Activated naive CD8-positive, alpha-beta T cell treated with anti-CD3 and anti-CD28 coated beads for 36 hours (primary cell): ENCODE data around the gene KLRC1. TPM values are rescaled to one million over a fixed set of nuclear protein-coding genes. Genes with fewer than 3 reads are reported as not detected.
"Not testable (repeated sequence)": the region's sequence is repeated elsewhere in the genome, so short reads cannot be mapped to it uniquely, and the experiment has no call there.

ENCODE experiments used
- DNase-seq: peaks from one replicate; pipeline ENCODE4 v3.0.0; 2021
- H3K27ac Mint-ChIP-seq: one replicate; pipeline ENCODE4 v1.8.0; 2022; ENCODE audit warnings: mild to moderate bottlenecking, moderate library complexity, mixed read lengths
- H3K27me3 Mint-ChIP-seq: one replicate; pipeline ENCODE4 v1.8.0; 2022; ENCODE audit warnings: mild to moderate bottlenecking, mixed read lengths
- H3K36me3 Mint-ChIP-seq: one replicate; pipeline ENCODE4 v1.8.0; 2021; ENCODE audit warnings: mild to moderate bottlenecking, mixed read lengths
- H3K4me1 Mint-ChIP-seq: one replicate; pipeline ENCODE4 v1.8.0; 2021; ENCODE audit warnings: mixed read lengths
- H3K4me3 Mint-ChIP-seq: one replicate; pipeline ENCODE4 v1.8.0; 2022; ENCODE audit warnings: mild to moderate bottlenecking, moderate library complexity, mixed read lengths
- H3K9me3 Mint-ChIP-seq: one replicate; pipeline ENCODE4 v1.8.0; 2022; ENCODE audit warnings: mixed read lengths
- total RNA-seq, 2 experiments: library from RNA; stranded (reverse); gene quantifications; one replicate each; pipeline ENCODE4 v1.2.3, GENCODE V29; 2021

Gene KLRC1
- under 1 TPM; 0.52 to 0.60 TPM for total RNA-seq

DNA sequence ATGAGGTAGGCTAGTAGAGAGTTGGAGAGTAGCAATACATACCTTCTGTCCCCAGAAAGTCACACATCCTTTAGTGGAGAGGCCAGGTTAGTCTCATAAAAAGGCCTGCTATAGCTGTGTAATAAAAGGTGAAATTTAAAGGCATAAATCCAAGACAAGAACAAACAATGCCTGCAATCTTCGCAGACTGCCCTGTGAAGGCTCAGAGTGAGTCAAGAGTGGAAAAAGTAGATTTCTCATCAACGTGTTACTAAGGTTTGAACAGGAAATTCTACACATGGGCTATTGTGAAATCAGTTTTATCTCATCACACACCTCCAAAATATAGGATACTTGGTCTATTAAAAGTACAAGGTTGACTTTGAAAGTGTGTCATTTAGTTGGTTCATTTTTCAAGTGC, at the start of gene KLRC1:
KLRC1 (minus strand) TSS at position 222 of the 400 bp plus-strand sequence. CDS start 2,221 bp downstream, outside the sequence.
- H3K27ac Mint-ChIP-seq = no peak within 1 kb of the TSS
- H3K27me3 Mint-ChIP-seq = no peaks in the 10 kb centered on the region
- H3K4me3 Mint-ChIP-seq = no peak within 1 kb of the TSS
- peaks cover 7% of the 10 kb centered on the region for H3K4me1 Mint-ChIP-seq
- no peak for DNase-seq
- H3K9me3 Mint-ChIP-seq = peaks cover 32% of the 10 kb centered on the region
- H3K36me3 Mint-ChIP-seq = peaks cover 14% of the 10 kb centered on the region

DNA sequence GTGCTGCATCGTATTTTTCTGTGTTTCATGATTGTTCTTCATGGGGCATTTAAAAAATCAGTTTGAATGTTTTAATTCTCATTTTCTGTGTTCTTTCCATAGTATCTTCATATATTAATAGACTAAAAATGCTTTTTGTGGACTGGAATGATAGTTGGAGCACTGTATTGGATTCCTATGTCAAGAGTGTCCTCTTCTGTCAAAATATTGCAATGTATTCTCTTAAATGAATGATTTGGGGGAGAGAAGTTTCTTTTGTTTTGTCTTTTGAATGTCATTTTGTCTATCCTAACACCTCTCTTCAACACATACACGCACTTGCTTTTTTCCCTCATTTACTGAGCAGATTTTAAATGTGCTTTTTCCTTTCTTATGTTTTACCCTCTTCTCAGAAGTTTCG, 47.9 kb upstream of the KLRC1 start:
- H3K9me3 Mint-ChIP-seq = peaks cover 5% of the 10 kb centered on the region
- no peak for DNase-seq
- H3K4me1 Mint-ChIP-seq = peaks cover 65% of the 10 kb centered on the region
- no peaks in the 10 kb centered on the region for H3K27me3 Mint-ChIP-seq
- H3K36me3 Mint-ChIP-seq = peaks cover 12% of the 10 kb centered on the region
- H3K27ac Mint-ChIP-seq = peak overlapping the region; percentile 55
- peak overlapping the region; percentile 1 for H3K4me3 Mint-ChIP-seq

DNA sequence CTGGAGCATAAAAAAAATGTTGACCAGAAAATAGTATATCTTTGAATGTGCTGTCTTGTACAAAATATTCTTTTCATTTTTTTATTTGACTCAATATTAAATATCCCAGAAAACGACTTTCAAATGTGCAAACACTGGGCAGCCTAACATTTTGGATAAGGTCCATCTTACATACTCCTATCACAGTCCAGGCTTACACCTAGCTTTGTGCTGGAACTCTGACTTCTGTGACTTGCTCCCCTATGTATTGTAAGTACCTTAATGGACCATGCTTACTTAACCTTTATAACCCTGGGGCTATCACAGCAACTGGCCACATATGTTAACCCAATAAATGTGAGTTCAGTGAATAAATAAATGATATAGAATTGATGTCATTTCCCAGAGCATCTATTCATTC, 44.9 kb upstream of the KLRC1 start:
- Mint-ChIP-seq H3K27ac (peak overlapping the region; percentile 90), H3K36me3 (peaks cover 22% of the 10 kb centered on the region), H3K9me3 (peaks cover 12% of the 10 kb centered on the region), H3K4me1 (peaks cover 66% of the 10 kb centered on the region), H3K27me3 (no peaks in the 10 kb centered on the region), H3K4me3 (peak overlapping the region; percentile 55)
- DNase-seq = no peak

DNA sequence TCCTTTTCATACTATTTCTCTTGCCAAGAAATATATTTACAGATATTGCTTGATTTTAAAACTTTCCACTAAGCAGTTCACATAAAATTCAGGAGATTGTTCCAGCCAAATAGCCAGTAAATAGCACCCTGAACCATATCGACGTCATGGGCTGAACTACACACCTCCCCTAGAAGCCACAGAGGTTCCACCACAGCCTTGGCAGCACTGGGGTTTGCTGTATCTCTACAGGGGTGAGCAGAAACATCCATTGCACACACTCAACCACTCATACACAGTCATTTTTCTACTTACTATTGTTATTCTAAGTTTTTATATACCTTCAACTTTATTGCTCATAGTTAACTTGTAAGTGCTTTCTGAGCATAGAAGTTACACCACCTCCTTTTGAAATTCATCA, 44.4 kb upstream of the KLRC1 start:
- Mint-ChIP-seq H3K36me3 (peaks cover 21% of the 10 kb centered on the region), H3K9me3 (peaks cover 12% of the 10 kb centered on the region), H3K27me3 (no peaks in the 10 kb centered on the region), H3K27ac (peak overlapping the region; percentile 90), H3K4me3 (peak overlapping the region; percentile 55), H3K4me1 (peaks cover 64% of the 10 kb centered on the region)
- peak; percentile 81 for DNase-seq

DNA sequence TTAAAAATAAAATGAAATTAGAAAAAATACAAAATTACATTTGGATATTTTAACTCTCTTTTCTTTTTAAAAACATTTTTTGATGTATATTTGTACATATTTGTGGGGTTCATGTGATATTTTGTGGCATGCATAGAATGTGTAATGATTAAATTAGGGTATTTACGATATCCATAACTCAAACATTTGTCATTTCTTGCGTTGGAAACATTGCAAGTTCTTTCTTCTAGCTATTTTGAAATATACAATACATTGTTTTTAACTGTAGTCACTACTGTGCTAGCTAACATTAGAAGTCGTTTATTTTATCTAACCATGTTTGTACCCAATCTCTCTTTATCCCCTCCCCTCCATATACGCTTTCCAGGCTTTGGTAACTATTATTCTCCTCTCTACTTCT, 38.6 kb upstream of the KLRC1 start:
- Mint-ChIP-seq H3K27me3 (no peaks in the 10 kb centered on the region), H3K4me3 (no peak overlapping the region), H3K27ac (no peak overlapping the region), H3K9me3 (peaks cover 19% of the 10 kb centered on the region), H3K36me3 (peaks cover 21% of the 10 kb centered on the region), H3K4me1 (peaks cover 29% of the 10 kb centered on the region)
- DNase-seq = no peak

DNA sequence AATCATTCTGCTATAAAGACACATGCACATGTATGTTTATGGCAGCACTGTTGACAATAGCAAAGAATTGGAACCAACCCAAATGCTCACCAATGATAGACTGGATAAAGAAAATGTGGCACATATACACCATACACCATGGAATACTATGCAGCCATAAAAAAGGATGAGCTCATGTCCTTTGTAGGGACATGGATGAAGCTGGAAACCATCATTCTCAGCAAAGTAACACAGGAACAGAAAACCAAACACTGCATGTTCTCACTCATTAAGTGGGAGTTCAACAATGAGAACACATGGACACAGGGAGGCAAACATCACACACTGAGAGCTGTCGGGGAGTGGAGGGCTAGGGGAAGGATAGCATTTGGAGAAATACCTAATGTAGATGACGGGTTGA, 34.2 kb upstream of the KLRC1 start:
- H3K27ac Mint-ChIP-seq, DNase-seq, H3K4me3 Mint-ChIP-seq, H3K27me3 Mint-ChIP-seq: not testable (repeated sequence)
- peaks cover 14% of the 10 kb centered on the region for H3K4me1 Mint-ChIP-seq
- peaks cover 33% of the 10 kb centered on the region for H3K36me3 Mint-ChIP-seq
- H3K9me3 Mint-ChIP-seq = peaks cover 42% of the 10 kb centered on the region

DNA sequence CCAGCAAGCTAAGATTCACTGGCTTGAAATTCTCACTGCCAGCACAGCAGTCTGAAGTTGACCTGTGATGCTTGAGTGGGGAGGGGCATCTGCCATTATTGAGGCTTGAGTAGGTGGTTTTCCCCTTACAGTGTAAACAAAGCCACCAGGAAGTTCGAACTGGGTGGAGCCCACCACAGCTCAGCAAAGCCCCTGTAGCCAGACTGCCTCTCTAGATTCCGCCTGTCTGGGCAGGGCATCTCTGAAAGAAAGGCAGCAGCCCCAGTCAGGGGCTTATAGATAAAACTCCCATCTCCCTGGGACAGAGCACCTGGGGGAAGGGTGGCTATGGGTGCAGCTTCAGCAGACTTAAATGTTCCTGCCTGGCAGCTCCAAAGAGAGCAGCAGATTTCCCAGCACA, 28.7 kb upstream of the KLRC1 start:
- H3K27me3 Mint-ChIP-seq, DNase-seq, H3K4me3 Mint-ChIP-seq: not testable (repeated sequence)
- H3K4me1 Mint-ChIP-seq = peaks cover 17% of the 10 kb centered on the region
- H3K9me3 Mint-ChIP-seq = peaks cover 47% of the 10 kb centered on the region
- peaks cover 52% of the 10 kb centered on the region for H3K36me3 Mint-ChIP-seq
- H3K27ac Mint-ChIP-seq = peak overlapping the region; percentile 6

DNA sequence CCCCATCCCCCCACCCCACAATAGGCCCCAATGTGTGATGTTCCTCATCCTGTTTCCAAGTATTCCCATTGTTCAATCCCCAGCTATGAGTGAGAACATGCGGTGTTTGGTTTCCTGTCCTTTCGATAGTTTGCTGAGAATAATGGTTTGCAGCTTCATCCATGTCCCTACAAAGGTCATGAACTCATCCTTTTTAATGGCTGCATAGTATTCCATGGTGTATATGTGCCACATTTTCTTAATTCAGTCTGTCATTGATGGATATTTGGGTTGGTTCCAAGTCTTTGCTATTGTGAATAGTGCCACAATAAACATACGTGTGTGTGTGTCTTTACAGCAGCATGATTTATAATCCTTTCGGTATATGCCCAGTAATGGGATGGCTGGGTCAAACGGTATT, 19.6 kb upstream of the KLRC1 start:
- not testable (repeated sequence) for H3K27ac Mint-ChIP-seq, DNase-seq, H3K4me1 Mint-ChIP-seq, H3K4me3 Mint-ChIP-seq, H3K27me3 Mint-ChIP-seq
- peaks cover 41% of the 10 kb centered on the region for H3K9me3 Mint-ChIP-seq
- H3K36me3 Mint-ChIP-seq = peaks cover 32% of the 10 kb centered on the region

DNA sequence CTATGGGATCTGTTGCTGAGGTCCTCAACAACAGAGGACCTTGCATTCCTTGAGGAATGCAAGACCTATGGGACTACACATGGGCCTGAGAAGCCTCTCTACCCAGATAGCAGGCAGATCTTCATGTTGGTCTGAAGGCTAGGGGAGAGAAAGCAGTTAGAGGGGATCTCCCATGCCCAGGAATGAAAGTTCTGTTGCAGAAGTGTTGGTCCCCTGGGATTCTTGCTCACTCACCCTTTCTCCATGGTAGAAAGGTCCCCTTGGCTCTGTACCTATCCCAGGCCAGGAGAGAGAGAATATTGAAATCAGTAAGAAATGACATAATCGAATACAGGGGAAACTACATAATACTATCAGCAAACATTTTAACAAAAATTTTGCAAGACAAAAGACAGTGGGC, 16.5 kb upstream of the KLRC1 start:
- no peak for DNase-seq
- Mint-ChIP-seq H3K27ac (no peak overlapping the region), H3K36me3 (peaks cover 23% of the 10 kb centered on the region), H3K9me3 (peaks cover 40% of the 10 kb centered on the region), H3K4me3 (no peak overlapping the region), H3K4me1 (no peaks in the 10 kb centered on the region), H3K27me3 (no peaks in the 10 kb centered on the region)

DNA sequence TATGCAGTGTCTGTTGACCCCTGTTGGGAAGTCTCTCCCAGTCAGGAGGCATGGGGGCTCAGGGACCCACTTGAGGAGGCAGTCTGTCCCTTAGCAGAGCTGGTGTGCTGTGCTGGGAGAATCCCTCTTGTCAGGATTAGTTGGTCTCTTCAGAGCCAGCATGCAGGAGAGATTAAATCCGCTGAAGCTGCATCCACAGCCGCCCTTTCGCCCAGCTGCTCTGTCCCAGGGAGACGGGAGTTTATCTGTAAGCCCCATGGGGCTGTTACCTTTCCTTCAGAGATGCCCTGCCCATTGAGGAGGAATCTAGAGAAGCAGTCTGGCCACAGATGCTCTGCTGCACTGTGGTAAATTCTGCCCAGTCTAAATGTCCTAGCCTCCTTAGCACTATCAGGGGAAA, 13.1 kb upstream of the KLRC1 start:
- no peak overlapping the region for H3K27ac Mint-ChIP-seq
- DNase-seq = no peak
- peaks cover 36% of the 10 kb centered on the region for H3K36me3 Mint-ChIP-seq
- no peak overlapping the region for H3K4me3 Mint-ChIP-seq
- no peaks in the 10 kb centered on the region for H3K4me1 Mint-ChIP-seq
- no peaks in the 10 kb centered on the region for H3K27me3 Mint-ChIP-seq
- H3K9me3 Mint-ChIP-seq = peaks cover 46% of the 10 kb centered on the region

DNA sequence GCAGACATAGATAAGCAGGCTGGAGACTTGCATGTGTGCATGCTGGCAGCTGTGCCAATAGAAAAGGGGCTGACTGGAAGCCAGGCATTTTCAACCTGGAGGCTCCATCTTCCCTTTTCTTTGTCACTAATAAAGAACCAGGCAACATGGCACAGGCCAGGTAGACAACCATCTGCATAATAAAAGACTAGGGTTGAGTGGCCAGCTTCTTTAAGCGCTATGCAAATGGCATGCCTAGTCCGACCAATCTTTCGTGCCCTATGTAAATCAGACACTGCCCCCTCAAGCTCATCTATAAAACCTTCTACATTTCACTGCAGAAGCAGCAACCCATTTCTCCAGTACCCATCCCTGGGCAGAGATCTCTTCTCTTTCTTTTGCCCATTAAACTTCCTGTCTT, 4.6 kb upstream of the KLRC1 start:
- Mint-ChIP-seq H3K36me3 (peaks cover 36% of the 10 kb centered on the region), H3K4me1 (peaks cover 4% of the 10 kb centered on the region)

DNA sequence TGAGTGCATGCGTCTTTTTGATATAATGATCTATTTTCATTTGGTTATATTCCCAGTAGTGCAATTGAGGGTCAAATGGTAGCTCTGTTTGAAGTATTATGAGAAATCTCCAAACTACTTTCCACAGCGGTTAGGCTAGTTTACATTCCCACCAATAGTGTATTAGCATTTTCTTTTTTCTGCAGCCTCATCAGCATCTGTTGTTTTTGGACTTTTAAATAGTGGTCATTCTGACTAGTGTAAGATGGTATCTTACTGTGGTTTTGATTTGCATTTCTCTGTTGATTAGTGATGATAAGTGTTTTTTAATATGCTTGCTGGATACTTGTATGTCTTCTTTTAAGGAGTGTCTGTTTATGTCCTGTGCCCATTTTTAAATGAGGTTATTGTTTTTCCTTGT, 3.7 kb upstream of the KLRC1 start:
- Mint-ChIP-seq H3K36me3 (peaks cover 29% of the 10 kb centered on the region), H3K4me1 (peaks cover 4% of the 10 kb centered on the region), H3K27ac (no peak overlapping the region), H3K4me3 (no peak overlapping the region), H3K27me3 (no peaks in the 10 kb centered on the region), H3K9me3 (peaks cover 50% of the 10 kb centered on the region)
- DNase-seq = no peak

More for the DNA sequence above, 4.6 kb upstream of the KLRC1 start:
- no peak for DNase-seq
- Mint-ChIP-seq H3K27ac (no peak overlapping the region), H3K9me3 (peaks cover 59% of the 10 kb centered on the region), H3K27me3 (no peaks in the 10 kb centered on the region), H3K4me3 (no peak overlapping the region)

DNA sequence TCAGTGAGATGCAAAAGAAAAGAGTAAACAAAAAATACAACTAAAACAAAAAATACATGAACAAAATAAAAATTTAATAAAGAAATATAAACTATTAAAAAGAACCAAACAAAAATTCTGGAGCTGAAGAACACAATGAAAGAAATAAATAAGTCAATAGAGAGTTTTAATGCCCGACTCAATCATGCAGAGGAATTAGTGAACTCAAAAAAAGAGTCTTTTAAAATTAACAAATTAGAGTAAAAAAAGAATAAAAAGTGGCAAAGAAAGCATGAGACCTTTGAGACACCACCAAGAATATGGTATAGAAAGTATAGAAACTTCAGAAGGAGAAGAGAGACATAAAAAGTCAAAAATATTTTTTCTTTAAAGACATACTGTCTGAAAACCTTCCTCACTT, 2.6 kb upstream of the KLRC1 start:
- Mint-ChIP-seq H3K27ac (no peak overlapping the region), H3K4me1 (peaks cover 4% of the 10 kb centered on the region), H3K9me3 (peaks cover 46% of the 10 kb centered on the region), H3K4me3 (no peak overlapping the region), H3K27me3 (no peaks in the 10 kb centered on the region), H3K36me3 (peaks cover 27% of the 10 kb centered on the region)
- DNase-seq = no peak

DNA sequence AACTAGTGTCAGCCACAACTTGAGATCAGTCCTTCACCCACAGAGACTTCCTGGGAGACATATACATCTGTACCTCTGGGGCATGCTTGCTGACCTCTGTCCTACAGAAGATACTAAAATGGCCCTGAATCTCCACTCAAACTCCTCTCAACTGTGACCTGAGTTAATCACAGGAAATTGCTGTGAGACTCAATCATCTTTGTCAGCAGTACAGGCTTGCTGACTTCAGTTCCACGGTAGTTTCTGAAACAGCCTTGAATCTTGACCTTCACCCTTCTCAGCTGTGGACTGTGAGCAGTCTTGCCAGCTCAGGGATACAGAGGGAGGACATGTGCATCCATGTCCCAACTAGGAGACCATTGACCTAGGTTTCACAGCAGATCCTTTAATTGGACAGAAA, 1.4 kb upstream of the KLRC1 start:
- no peak overlapping the region for H3K27ac Mint-ChIP-seq
- H3K36me3 Mint-ChIP-seq = peaks cover 21% of the 10 kb centered on the region
- H3K4me3 Mint-ChIP-seq = no peak overlapping the region

DNA sequence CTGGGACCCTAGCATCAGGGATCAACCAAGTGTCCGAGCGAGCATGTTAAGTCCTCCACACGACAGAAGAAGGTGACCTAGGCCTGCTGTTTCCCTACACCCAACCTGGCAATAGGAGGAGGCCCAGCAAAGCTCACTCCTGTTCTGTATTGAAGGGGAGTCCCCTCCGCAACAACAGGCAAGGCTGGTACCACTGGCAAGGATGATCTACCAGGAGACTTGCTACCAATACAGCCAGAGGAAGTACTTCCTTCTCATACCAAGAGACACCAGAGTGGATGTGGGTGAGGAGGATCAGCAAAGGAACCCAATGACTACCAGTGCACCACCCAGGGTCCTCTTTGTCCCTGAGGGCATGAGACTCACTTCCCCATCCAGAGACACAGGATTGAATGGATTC, 4.9 kb downstream of the KLRC1 start:
- H3K4me3 Mint-ChIP-seq = no peak overlapping the region
- H3K36me3 Mint-ChIP-seq = no peaks in the 10 kb centered on the region
- H3K9me3 Mint-ChIP-seq = peaks cover 3% of the 10 kb centered on the region
- peaks cover 6% of the 10 kb centered on the region for H3K4me1 Mint-ChIP-seq
- H3K27ac Mint-ChIP-seq = no peak overlapping the region
- DNase-seq = no peak
- no peaks in the 10 kb centered on the region for H3K27me3 Mint-ChIP-seq

More for the DNA sequence above, 1.4 kb upstream of the KLRC1 start:
- Mint-ChIP-seq H3K27me3 (no peaks in the 10 kb centered on the region), H3K4me1 (peaks cover 4% of the 10 kb centered on the region), H3K9me3 (peaks cover 37% of the 10 kb centered on the region)
- DNase-seq = no peak

DNA sequence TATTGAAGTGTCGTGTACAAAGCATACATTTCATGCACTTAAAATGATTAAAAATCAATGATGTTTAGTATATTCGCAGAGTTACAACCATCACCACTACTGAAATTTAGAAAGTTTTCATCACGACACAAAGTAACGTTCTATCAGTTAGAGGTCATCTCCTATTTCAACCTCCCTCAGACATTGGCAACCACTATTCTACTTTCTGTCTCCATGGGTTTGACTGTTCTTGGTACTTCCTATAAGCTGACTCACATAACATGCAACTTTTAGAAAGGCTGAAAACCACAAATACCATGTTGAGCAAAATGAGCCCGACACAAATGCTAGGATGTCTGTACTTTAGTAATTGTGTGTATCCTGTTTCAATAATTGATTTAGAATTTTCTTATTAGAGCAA, 7.1 kb downstream of the KLRC1 start:
- not testable (repeated sequence) for H3K9me3 Mint-ChIP-seq, H3K36me3 Mint-ChIP-seq, H3K4me1 Mint-ChIP-seq, H3K4me3 Mint-ChIP-seq, H3K27me3 Mint-ChIP-seq, DNase-seq, H3K27ac Mint-ChIP-seq

DNA sequence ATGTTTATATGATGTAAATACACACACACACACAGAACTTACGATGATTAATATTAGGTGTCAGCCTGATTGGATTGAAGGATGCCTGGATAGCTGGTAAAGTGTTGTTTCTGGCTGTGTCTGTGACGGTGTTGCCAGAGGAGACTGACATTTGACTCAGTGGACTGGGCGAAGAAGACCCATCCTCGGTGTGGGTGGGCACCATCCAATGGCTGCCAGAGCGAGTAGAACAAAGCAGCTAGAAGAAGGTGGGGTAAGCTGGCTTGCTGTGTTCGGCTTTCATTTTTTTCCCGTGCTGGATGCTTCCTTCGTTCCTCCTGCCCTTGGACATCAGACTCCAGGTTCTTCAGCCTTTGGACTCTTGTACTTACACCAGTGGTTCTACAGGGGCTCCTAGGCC, 12.0 kb downstream of the KLRC1 start:
- not testable (repeated sequence) for H3K27ac Mint-ChIP-seq, H3K9me3 Mint-ChIP-seq, H3K36me3 Mint-ChIP-seq

More for the DNA sequence above, 12.0 kb downstream of the KLRC1 start:
- H3K27me3 Mint-ChIP-seq, DNase-seq, H3K4me3 Mint-ChIP-seq, H3K4me1 Mint-ChIP-seq: not testable (repeated sequence)
